GM12891 (cell line): ENCODE results near the gene ARFRP1.

Source experiments
- POLR2A ChIP-seq: IDR thresholded peaks from 2 replicates; pipeline ENCODE4 v1.6.1; 2011; ENCODE audit warnings: low read depth, low read length, control low read depth
- POLR2AphosphoS5 ChIP-seq: IDR thresholded peaks from 2 replicates; pipeline ENCODE4 v1.6.1; 2011; ENCODE audit warnings: low read depth, low read length, control low read depth
- POU2F2 ChIP-seq: IDR thresholded peaks from 2 replicates; pipeline ENCODE4 v1.6.1; 2011; ENCODE audit warnings: low read depth, mild to moderate bottlenecking, control low read depth, low read length, moderate library complexity
- SPI1 ChIP-seq: IDR thresholded peaks from 2 replicates; pipeline ENCODE4 v1.6.1; 2011; ENCODE audit warnings: low read depth, low read length, control low read depth
- TAF1 ChIP-seq: IDR thresholded peaks from 2 replicates; pipeline ENCODE4 v1.6.1; 2011; ENCODE audit warnings: low read depth, low read length, control low read depth

- no peak for TF ChIP-seq POLR2A
- no peak for TF ChIP-seq TAF1
- no peak for TF ChIP-seq SPI1
- no peak for TF ChIP-seq POU2F2
- no peak for TF ChIP-seq POLR2AphosphoS5
These were observed 48.8 kb upstream of the ARFRP1 start for GRCh38 chr20:63756648-63756991.
